SK-N-MC (cell line): Measurements from ENCODE around the gene RORC.
"Not testable (repeated sequence)": the region's sequence is repeated elsewhere in the genome, so short reads cannot be mapped to it uniquely, and the experiment has no call there.

Experiments used
- DNase-seq: peaks from one replicate; pipeline ENCODE4 v3.0.0-alpha.2; 2011; ENCODE audit warnings: low read depth, low spot score
- H3K27ac ChIP-seq: fragments of 200-600 bp; sonication (generic); 2 replicates; pipeline ENCODE4 v1.5.1; 2016; ENCODE audit warnings: mixed run types
- H3K36me3 ChIP-seq: fragments of 200-600 bp; sonication (generic); 2 replicates; pipeline ENCODE4 v1.6.1; 2017; ENCODE audit warnings: antibody characterized with exemption, low read length, mixed read lengths; ENCODE audit not compliant: insufficient read depth
- H3K4me3 ChIP-seq: fragments of 200-600 bp; sonication (generic); 2 replicates; pipeline ENCODE4 v1.5.1; 2016
- H3K9ac ChIP-seq: fragments of 200-600 bp; sonication (generic); 2 replicates; pipeline ENCODE4 v1.8.0; 2017; ENCODE audit warnings: mixed run types, mixed read lengths; ENCODE audit not compliant: insufficient read length
- H3K9me3 ChIP-seq: fragments of 200-600 bp; sonication (generic); 2 replicates; pipeline ENCODE4 v1.6.1; 2017; ENCODE audit warnings: low read depth, mild to moderate bottlenecking, antibody characterized with exemption, low read length, moderate library complexity, mixed read lengths
- EZH2 ChIP-seq: fragments of 200-600 bp; sonication (generic); IDR thresholded peaks from one replicate; pipeline ENCODE4 v1.6.1; 2017; ENCODE audit warnings: antibody characterized with exemption
- FOXP2 ChIP-seq: optimal IDR thresholded peaks from 2 replicates; pipeline ENCODE3; 2011; ENCODE audit warnings: mild to moderate bottlenecking, moderate library complexity; ENCODE audit not compliant: insufficient read depth; ENCODE audit errors: extremely low read length, control extremely low read depth
- POLR2AphosphoS5 ChIP-seq: IDR thresholded peaks from 2 replicates; pipeline ENCODE4 v1.6.1; 2012; ENCODE audit warnings: mild to moderate bottlenecking, low read depth, low read length, borderline replicate concordance

The RORC gene

GRCh38 chr1:151862604-151863003, 31.0 kb upstream of the RORC start:
- no peak overlapping the region for H3K27ac ChIP-seq
- no peaks in the 10 kb centered on the region for H3K9me3 ChIP-seq
- DNase-seq, result no peak
- H3K9ac ChIP-seq, result no peak overlapping the region
- no peak overlapping the region for H3K4me3 ChIP-seq
- TF ChIP-seq FOXP2 (no peak), EZH2 (no peak), POLR2AphosphoS5 (no peak)
- H3K36me3 ChIP-seq, result no peaks in the 10 kb centered on the region

- H3K9me3 ChIP-seq, result no peaks in the 10 kb centered on the region
- no peak overlapping the region for H3K9ac ChIP-seq
- no peak overlapping the region for H3K4me3 ChIP-seq
- no peak for DNase-seq
- no peaks in the 10 kb centered on the region for H3K36me3 ChIP-seq
- no peak overlapping the region for H3K27ac ChIP-seq
- TF ChIP-seq FOXP2, result no peak
- TF ChIP-seq EZH2, result no peak
- no peak for TF ChIP-seq POLR2AphosphoS5
Observed at GRCh38 chr1:151860504-151861187, 29.0 kb upstream of the RORC start.

- Histone ChIP-seq H3K9me3 (no peaks in the 10 kb centered on the region), H3K4me3 (no peak overlapping the region), H3K36me3 (no peaks in the 10 kb centered on the region), H3K27ac (no peak overlapping the region), H3K9ac (no peak overlapping the region)
- TF ChIP-seq FOXP2 (no peak), POLR2AphosphoS5 (no peak)
- DNase-seq, result no peak
Observed at GRCh38 chr1:151859891-151860293, 28.3 kb upstream of the RORC start.

- no peak for TF ChIP-seq EZH2
- no peak for TF ChIP-seq FOXP2
- TF ChIP-seq POLR2AphosphoS5, result no peak
- H3K9ac ChIP-seq, result no peak overlapping the region
- DNase-seq, result no peak
- no peak overlapping the region for H3K27ac ChIP-seq
- no peak overlapping the region for H3K4me3 ChIP-seq
- H3K9me3 ChIP-seq, result no peaks in the 10 kb centered on the region
- H3K36me3 ChIP-seq, result no peaks in the 10 kb centered on the region
Observed at GRCh38 chr1:151858886-151859665, 27.5 kb upstream of the RORC start.

GRCh38 chr1:151858030-151858746, 26.6 kb upstream of the RORC start:
- TF ChIP-seq FOXP2 (no peak), POLR2AphosphoS5 (no peak), EZH2 (no peak)
- no peak overlapping the region for H3K4me3 ChIP-seq
- H3K27ac ChIP-seq, result no peak overlapping the region
- no peak overlapping the region for H3K9ac ChIP-seq
- H3K9me3 ChIP-seq, result no peaks in the 10 kb centered on the region
- no peaks in the 10 kb centered on the region for H3K36me3 ChIP-seq
- DNase-seq, result no peak

GRCh38 chr1:151855933-151856332, 24.3 kb upstream of the RORC start:
- no peak overlapping the region for H3K4me3 ChIP-seq
- no peaks in the 10 kb centered on the region for H3K36me3 ChIP-seq
- H3K27ac ChIP-seq, result no peak overlapping the region
- DNase-seq, result no peak
- no peak overlapping the region for H3K9ac ChIP-seq
- TF ChIP-seq FOXP2 (no peak), POLR2AphosphoS5 (no peak), EZH2 (no peak)
- H3K9me3 ChIP-seq, result no peaks in the 10 kb centered on the region

- not testable (repeated sequence) for DNase-seq, H3K4me3 ChIP-seq, H3K36me3 ChIP-seq, H3K9ac ChIP-seq, H3K27ac ChIP-seq, H3K9me3 ChIP-seq
Observed at GRCh38 chr1:151855516-151855915, 23.9 kb upstream of the RORC start.

GRCh38 chr1:151854658-151855057, 23.1 kb upstream of the RORC start:
- Histone ChIP-seq H3K4me3 (no peak overlapping the region), H3K9ac (no peak overlapping the region), H3K36me3 (no peaks in the 10 kb centered on the region), H3K27ac (no peak overlapping the region), H3K9me3 (no peaks in the 10 kb centered on the region)
- no peak for TF ChIP-seq EZH2
- no peak for TF ChIP-seq FOXP2
- no peak for TF ChIP-seq POLR2AphosphoS5
- no peak for DNase-seq

GRCh38 chr1:151853411-151853943, 21.9 kb upstream of the RORC start, which contains the start of gene THEM5:
Gene THEM5, minus strand, starts transcription at chr1:151853712. Its CDS starts 147 bp downstream, at chr1:151853565.
- Histone ChIP-seq H3K9ac (no peak within 1 kb of the TSS), H3K36me3 (no peaks in the 10 kb centered on the region), H3K27ac (no peak within 1 kb of the TSS), H3K4me3 (no peak within 1 kb of the TSS), H3K9me3 (no peaks in the 10 kb centered on the region)
- TF ChIP-seq POLR2AphosphoS5 (no peak), FOXP2 (no peak), EZH2 (no peak)
- DNase-seq, result no peak
